NCI-H2107 treated with DMSO at 0.1 percent for 48 hours (cell line): ENCODE results near the gene FGGY.

Source experiments
- DNase-seq: peaks from one replicate; lab custom pipeline; 2025; ENCODE audit not compliant: unreplicated experiment; lab: John Stamatoyannopoulos, UW

Gene FGGY

GRCh38 chr1:59378621-59379370, 81.9 kb downstream of the FGGY start:
- DNase-seq, result no peak

DNA sequence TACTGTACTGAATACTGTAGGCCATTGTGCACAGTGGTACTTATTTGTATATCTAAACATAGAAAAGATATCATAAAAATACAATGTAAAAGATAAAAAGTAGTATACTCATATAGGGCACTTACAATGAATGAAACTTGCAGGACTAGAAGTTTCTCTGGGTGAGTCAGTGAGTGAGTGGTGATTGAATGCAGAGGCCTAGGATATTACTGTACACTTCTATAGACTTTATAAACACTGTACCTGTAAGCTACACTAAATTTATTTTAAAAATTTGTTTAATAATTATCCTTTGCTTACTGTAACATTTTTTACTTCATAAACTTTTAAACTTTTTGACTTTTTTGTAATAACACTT, 82.5 kb downstream of the FGGY start:
- no peak for DNase-seq

GRCh38 chr1:59383963-59384362, 87.1 kb downstream of the FGGY start:
- DNase-seq, result no peak

GRCh38 chr1:59384443-59384842, 87.5 kb downstream of the FGGY start:
- peak; percentile 79 for DNase-seq

- no peak for DNase-seq
Measured at GRCh38 chr1:59388191-59388590, 91.3 kb downstream of the FGGY start.

- DNase-seq, result no peak
Measured at GRCh38 chr1:59389847-59390246, 93.0 kb downstream of the FGGY start.

DNA sequence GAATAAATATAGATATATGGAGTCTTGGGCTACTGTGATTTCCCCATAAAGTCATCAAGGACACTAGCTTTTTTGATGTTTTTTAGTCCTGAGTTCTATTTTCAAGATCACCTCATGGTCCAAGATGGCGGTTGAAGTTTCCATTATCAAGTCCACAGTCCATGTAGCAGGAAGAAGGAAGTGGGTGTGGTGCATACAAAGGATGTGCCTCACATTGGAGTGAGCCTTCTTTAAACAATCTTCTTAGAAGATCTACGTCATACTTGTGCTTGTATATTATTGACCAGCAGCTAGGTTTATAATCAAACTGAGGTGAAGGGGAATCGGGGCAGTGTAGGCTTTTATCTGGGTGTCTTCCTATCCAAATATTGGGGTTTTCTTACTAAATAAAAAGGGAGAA, 93.4 kb downstream of the FGGY start:
- no peak for DNase-seq

DNA sequence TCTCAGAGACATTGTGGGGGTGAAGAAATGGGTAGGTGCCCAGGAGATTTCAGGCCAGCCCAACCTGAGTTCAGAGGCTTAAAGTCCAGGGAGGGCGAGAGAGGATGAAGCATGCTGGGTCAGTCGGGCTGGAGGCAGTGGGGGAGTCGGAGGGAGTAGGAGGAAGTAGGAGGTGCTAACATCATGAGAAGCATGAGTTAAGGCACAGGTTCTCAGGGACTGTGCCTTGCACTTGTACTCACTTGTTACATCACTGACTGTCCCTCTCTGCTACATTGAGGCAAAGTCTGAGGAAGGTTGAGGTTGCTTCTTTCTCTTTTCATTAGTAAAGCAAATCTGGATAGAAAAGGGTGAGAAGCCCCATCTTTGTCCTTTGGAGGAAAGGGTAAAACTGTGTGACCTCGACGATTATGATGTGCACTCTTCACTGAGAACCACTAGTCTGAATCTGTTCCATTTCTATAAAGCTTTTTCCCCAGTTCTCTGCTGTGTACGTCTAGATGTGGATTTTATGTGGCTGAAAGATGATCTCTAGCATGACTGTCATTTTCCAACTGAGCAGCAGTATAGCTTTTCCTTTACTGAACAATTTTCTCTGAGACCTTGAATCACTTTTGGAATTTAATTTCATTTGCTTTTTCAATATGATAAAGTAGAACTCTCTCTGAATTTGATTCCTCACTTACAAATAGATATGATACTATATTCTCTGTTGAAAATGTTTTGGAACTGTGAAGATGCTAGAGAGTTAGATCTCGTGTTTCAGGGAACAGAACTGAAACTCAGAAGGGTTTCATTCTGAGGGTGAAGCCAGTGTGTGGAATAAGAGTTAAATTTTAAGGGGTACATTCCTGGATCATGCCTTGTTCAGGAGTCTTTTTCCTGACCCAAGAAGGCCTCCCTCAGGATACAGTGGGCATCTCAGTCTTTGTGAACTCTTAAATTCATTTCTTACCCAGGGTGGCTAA, 94.6 kb downstream of the FGGY start:
- peak; percentile 66 for DNase-seq

DNA sequence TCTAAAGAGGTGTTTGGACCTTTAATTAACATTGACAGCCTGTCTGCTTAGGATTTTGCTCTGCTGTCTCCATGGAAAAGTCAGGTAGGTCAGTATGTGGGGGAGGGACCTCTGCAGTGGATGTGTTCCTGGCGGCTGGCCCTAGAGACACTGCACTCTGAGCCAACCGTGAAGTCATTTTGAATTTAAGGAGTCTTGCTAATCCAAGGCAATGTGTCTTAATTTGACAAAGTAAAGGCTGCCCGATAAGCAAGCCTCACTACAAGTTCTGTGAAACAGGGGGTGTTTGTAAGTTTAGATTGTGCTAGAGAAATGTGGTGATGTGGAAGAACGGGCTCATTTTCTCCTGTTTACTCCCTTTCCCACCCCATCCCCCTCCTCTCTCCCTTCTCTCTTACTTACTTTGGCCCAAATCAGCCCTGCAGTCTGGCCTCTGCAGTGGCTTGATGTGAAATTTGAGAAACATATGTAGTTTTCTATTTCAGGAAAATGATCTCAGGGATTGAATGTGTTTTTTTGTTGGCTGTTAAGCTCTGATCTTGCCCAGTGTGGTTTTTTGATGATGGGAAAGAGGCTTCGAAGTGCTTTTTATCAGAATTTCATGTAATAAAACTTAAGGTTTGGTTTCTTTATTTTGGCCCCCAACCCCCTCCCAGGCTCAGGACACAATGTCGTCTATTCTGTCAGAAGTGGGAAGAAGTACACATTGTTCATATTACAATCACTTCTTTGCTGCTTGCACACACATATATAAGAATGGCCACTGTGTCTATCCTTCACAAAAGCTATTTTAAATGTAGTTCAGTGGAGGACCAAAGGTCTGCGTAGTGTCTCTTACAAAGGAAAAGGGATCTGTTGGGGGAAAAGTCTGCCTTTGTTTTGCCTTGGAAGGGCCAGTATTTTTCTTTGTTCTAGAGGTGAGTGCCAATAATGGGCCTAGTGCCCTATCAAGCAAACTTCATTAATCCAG, 96.6 kb downstream of the FGGY start:
- DNase-seq, result peak; percentile 96

DNA sequence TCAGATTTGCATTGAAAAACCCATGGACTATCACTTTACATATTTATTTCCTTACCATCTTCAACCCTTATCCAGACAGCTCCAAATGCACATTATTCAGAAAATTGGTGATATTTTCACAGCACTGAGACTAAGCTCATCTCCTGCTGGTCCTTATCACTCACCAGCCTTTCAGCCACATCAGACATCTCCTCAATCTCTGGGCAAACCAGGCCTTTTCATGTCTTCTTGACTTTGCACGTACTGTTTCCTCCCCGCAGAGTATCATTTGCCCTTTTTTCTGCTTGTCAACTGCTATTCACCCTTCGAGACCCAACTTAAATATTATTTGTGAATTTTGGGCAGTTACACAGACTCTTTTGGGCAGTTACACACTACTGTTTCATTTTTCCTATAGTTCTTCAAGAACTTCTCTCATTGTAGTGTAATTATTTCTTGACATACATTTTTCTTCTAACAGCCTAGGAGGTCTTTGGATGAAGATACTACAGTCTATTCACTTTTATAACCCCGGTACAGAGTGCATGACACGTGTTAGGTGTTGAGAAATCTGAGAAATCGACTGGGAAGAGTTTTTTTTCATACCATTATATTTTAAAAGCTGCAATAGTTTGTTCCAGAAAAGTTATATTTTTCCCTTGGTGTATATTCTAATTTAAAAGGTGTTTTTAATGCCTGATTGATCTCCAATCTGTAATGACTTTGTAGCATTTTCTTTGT, 98.0 kb downstream of the FGGY start:
- no peak for DNase-seq

GRCh38 chr1:59396387-59396786, 99.5 kb downstream of the FGGY start:
- DNase-seq, result no peak

DNA sequence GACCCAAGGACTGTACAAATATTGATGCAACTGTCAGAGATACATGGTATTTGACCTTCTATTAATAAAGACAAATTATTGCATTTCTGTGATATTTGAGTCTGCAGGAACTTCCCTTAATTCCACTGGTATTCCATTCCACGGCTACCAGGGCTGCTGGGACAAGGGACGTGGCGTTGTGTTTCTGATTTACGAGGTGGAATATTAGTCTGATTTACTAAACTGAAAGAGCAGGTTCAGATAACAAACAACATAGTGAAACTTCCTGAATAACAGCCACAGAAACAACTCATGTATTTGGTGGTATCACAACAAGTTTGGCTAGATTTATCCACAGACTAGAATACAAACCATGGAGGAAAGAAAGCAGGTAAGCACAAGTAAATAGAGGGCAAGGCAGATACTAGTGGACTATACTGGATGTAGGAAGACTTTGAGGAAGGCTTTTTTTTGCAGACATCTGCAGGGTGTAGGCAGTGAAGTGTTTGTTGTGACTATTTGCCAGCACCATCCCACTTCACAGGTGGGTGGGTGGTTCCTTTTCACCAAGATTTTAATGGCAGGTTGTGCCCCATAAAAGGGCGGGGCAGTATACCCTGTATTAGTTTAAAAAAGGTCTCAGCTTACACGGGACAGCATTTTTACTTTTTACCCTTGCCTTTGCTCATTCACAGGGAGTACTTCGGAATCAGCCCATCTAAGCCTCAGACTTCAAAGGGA, 100.4 kb downstream of the FGGY start:
- DNase-seq, result no peak

DNA sequence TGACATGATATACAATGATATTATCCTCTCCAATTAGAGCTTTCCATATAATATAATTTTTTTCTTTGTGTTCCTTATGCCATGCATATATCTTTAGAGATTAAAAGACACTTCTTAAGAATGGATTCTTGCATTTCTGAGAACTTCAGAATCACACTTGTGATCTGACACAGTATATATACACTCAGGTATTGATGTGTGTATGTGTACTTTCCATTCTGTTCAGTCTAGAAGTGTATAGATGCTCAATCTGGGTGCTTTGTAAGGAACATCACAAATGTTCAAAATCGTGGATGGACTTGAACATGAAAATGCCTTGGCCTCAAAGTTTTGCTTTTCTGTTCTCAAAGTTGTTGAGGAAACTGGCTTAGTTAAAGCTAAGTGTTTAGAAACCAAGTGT, 102.7 kb downstream of the FGGY start:
- no peak for DNase-seq

DNA sequence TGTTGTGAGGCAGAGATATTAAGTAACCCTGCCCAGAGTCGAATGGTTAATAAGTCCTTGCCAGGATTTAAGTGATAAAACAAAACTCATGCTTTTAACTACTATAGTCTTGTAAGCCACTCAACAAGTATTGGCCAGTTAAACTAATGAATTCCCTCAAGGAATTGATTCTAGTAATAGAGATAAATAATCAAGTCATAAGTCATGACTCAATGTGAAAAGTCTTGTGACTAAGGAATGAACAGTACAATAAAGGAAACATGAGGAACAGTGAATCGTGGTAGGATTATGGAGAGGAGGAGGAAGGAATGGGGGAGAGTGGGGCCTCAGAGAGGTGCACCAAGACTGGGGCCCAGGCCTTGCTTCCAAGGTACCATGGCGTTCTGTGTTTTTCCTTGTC, 104.7 kb downstream of the FGGY start:
- DNase-seq, result no peak

DNA sequence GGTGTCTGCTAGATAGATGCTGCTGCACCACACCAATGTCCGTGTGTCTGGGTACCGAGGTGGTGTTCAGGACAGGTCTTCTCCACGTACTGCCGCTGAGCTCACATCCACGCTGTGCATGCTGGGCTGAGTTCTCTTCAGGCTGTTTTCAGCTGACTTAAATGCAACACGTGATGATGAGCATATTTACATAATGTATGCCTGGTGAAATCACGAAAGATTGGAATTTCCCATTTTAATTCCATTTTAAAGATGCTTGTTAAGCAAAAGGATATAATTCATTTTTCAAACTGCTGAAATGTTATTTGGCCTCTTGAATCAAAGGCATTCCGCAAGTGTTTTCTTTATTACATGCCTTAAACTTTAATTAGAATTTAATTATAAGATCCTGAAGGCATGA, 107.9 kb downstream of the FGGY start:
- no peak for DNase-seq

DNA sequence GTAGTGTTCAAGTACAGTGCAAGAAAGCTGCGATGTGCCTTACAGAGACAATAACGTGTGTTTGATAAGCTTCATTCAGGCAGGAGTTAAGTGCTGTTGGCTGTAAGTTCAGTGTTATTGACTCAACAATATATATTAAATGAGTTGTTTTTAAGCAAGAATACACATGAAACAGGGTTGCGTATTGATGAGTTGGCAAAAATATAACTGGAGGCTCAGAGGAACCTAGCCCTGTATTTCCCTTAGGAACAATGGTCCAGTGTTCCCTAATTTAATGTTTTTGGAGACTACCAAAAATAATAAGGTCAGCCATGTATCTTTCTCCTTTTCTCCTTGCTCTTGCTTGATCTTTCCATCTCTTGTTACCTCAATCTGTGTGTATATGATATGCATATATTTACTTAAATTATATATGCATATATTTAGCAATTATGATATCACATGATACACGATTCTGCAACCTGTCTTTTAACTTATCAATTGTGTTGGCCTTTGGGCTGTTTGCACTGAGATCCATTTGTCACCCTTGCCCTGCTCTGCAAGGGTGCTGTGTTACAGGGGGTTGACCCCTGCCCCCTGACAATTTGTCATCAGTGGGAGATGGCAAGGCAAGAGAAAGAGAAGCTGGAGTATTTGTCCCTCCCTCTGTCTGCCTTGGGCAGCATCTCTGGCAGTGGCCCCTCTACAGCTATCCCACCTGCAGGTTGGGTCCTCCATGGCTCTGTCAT, 109.7 kb downstream of the FGGY start:
- no peak for DNase-seq

DNA sequence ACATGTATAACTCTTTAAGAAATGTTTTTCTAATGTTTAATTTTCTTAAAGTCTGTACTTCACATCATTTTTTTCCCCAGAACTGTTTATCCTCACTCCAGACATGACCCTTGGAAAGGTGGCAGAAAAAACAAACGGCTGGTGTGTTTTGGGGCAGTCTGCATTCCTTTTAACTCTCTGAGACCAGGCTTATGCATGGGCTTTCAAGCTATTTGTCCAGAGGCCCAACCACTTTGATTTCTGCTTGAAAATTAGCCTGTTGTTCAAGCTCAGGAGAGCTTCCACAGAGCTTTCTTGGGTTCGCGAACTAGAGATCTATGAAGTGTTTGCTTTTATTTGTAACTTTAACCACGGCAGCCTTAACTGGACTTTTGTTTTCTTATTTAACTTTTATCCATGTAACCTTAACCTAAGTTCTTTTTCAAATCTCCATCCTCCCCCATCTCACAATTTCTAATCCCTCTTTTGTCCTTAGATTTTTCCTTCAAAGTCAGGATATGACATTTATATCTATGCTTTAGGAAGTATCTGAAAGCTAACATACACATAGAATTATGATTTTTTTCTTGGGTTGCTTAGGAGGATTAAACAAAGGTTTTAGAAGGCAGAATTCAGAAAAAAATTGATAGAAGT, 111.8 kb downstream of the FGGY start:
- DNase-seq, result no peak

DNA sequence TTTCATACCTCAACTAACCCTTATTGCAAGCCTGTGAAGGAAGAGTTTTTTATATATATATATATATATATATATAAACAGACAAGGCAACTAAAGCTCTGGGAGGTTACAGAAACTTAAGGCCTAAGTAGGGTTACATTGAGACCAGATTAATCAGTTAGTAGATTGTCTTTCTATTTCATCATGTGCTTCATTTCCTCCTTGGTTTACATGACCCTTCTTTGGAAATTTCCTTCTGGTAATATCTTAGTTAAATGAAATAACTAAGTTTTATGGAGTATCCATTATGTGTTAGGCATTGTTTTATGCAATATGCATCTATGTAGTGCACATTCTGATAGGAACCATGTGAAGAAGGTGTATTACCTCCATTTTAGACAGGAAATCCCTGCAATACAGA, 112.7 kb downstream of the FGGY start:
- no peak for DNase-seq

- no peak for DNase-seq
Measured at GRCh38 chr1:59409986-59410385, 113.1 kb downstream of the FGGY start.
